ENCODE data around the gene CORO2A. TPM values are rescaled to one million over a fixed set of nuclear protein-coding genes. Genes with fewer than 3 reads are reported as not detected.

CORO2A gene
- total RNA-seq, 1 experiment from 2014 or later, result 15.8 TPM

- Histone ChIP-seq H3K27me3 (ENCODE audit: insufficient read depth, low read length) (no peaks in the 10 kb centered on the region), H3T11ph (ENCODE audit: low read length) (no peak overlapping the region), H3K9ac (ENCODE audit: extremely low read depth, insufficient read length, low read length) (no peak overlapping the region), H2BK20ac (ENCODE audit: low read depth, low read length, poor library complexity, severe bottlenecking) (no peak overlapping the region), H3K14ac (ENCODE audit: insufficient read depth, low read length) (no peak overlapping the region), H3K79me1 (ENCODE audit: insufficient read depth, low read depth, low read length, poor library complexity, severe bottlenecking) (no peaks in the 10 kb centered on the region), H3K9me3 (ENCODE audit: control insufficient read depth, low read depth, low read length) (no peaks in the 10 kb centered on the region), H3K27ac (ENCODE audit: insufficient read length, low read depth, low read length) (no peak overlapping the region), H2BK5ac (ENCODE audit: insufficient read length, low read length) (no peak overlapping the region), H4K8ac (replicated peaks; ENCODE audit: insufficient read length, low read depth, low read length) (no peak overlapping the region), H3K4ac (ENCODE audit: low read depth, low read length) (no peak overlapping the region), H3K4me1 (ENCODE audit: insufficient read depth, low read length) (no peaks in the 10 kb centered on the region), H3K23me2 (ENCODE audit: insufficient read length, low read depth, low read length, poor library complexity, severe bottlenecking) (no peaks in the 10 kb centered on the region), H3K18ac (ENCODE audit: insufficient read length, low read depth, low read length) (no peak overlapping the region), H3K23ac (ENCODE audit: insufficient read length, low read depth, low read length) (no peak overlapping the region), H4K20me1 (ENCODE audit: control insufficient read depth, insufficient read depth, insufficient read length) (no peaks in the 10 kb centered on the region), H3K4me2 (ENCODE audit: insufficient read depth, insufficient read length, low read length) (no peak overlapping the region), H2AK5ac (ENCODE audit: insufficient read length, low read length) (no peak overlapping the region), H2AFZ (ENCODE audit: low read length) (no peak overlapping the region), H2BK12ac (ENCODE audit: insufficient read length, low read depth, low read length) (no peak overlapping the region), H2BK120ac (ENCODE audit: low read depth, low read length, poor library complexity, severe bottlenecking) (no peak overlapping the region), H3K79me2 (ENCODE audit: insufficient read depth, low read length) (no peaks in the 10 kb centered on the region), H3K56ac (ENCODE audit: insufficient read length, low read depth, low read length) (no peak overlapping the region), H4K5ac (ENCODE audit: insufficient read length, low read depth, low read length) (no peak overlapping the region), H4K91ac (ENCODE audit: insufficient read length, low read depth, low read length) (no peak overlapping the region), H2BK15ac (ENCODE audit: low read depth, low read length) (no peak overlapping the region)
- no peak for DNase-seq
- TF ChIP-seq, protein P1, sequence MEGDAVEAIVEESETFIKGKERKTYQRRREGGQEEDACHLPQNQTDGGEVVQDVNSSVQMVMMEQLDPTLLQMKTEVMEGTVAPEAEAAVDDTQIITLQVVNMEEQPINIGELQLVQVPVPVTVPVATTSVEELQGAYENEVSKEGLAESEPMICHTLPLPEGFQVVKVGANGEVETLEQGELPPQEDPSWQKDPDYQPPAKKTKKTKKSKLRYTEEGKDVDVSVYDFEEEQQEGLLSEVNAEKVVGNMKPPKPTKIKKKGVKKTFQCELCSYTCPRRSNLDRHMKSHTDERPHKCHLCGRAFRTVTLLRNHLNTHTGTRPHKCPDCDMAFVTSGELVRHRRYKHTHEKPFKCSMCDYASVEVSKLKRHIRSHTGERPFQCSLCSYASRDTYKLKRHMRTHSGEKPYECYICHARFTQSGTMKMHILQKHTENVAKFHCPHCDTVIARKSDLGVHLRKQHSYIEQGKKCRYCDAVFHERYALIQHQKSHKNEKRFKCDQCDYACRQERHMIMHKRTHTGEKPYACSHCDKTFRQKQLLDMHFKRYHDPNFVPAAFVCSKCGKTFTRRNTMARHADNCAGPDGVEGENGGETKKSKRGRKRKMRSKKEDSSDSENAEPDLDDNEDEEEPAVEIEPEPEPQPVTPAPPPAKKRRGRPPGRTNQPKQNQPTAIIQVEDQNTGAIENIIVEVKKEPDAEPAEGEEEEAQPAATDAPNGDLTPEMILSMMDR (conservative IDR thresholded peaks at IDR 0.05), result no peak
- no peaks in the 10 kb centered on the region for H3K9me3 Mint-ChIP-seq
- H3K27ac Mint-ChIP-seq, result no peak overlapping the region; a peak in 1 of 7 replicates
- peaks cover 20 to 23% (median 21%) of the 10 kb centered on the region in 3 experiments; a peak in 6 of 7 replicates for H3K36me3 Mint-ChIP-seq (ENCODE audit: insufficient read depth in 1 of 3, low read depth in 3 of 3)
- peaks cover 4% of the 10 kb centered on the region in 2 experiments; a peak in 1 of 4 replicates for H3K4me1 Mint-ChIP-seq
- WGBS (ENCODE audit: extremely low coverage, insufficient read length, low lambda C conversion rate), result no CpG with 5 or more reads among the region's 8 CpGs
- H3K4me3 Mint-ChIP-seq, result no peak overlapping the region
- H3K27me3 Mint-ChIP-seq (ENCODE audit: low read depth), result no peaks in the 10 kb centered on the region; the same call in 1 of the 2 replicates
These were observed 65.2 kb downstream of the CORO2A start for GRCh38 chr9:98127226-98127625.
